ENCODE results near the gene NCK2. TPM values are rescaled to one million over a fixed set of nuclear protein-coding genes. Genes with fewer than 3 reads are reported as not detected.

NCK2 gene
- 43.1 TPM for total RNA-seq
- polyA plus RNA-seq (ENCODE audit: insufficient read depth in 1 of 8, insufficient read length in 8 of 8, low replicate concordance in 1 of 8): 10 to 100 TPM; 63.5 to 89.3 (median 80.3) TPM
- long read RNA-seq, donor 1, transcript NCK2-201 (5 exons, 2,683 nt): major isoform, 9 of 11 reads
- long read RNA-seq, donor 1, partial matches to known transcripts: 0 of 11 reads
- long read RNA-seq, donor 1, other reads (novel, unspliced or antisense): 0 of 11 reads
- long read RNA-seq, donor 2: 0 reads
- long read RNA-seq, donor 3, transcript NCK2-201 (5 exons, 2,683 nt): major isoform, 28 of 43 reads
- long read RNA-seq, donor 3, partial matches to known transcripts: 6 of 43 reads
- long read RNA-seq, donor 3, other reads (novel, unspliced or antisense): 5 of 43 reads
- long read RNA-seq, donor 4, transcript NCK2-201 (5 exons, 2,683 nt): major isoform, 7 of 63 reads
- long read RNA-seq, donor 4, partial matches to known transcripts: 52 of 63 reads
- long read RNA-seq, donor 4, other reads (novel, unspliced or antisense): 0 of 63 reads
- long read RNA-seq, donor 5, transcript NCK2-201 (5 exons, 2,683 nt): major isoform, 24 of 50 reads
- long read RNA-seq, donor 5, transcript NCK2-205 (4 exons, 1,795 nt): minor isoform, 5 of 50 reads
- long read RNA-seq, donor 5, partial matches to known transcripts: 21 of 50 reads
- long read RNA-seq, donor 5, other reads (novel, unspliced or antisense): 0 of 50 reads
- long read RNA-seq, donor 6, transcript NCK2-205 (4 exons, 1,795 nt): minor isoform, 5 of 54 reads
- long read RNA-seq, donor 6, transcript NCK2-201 (5 exons, 2,683 nt): major isoform, 30 of 54 reads
- long read RNA-seq, donor 6, partial matches to known transcripts: 19 of 54 reads
- long read RNA-seq, donor 6, other reads (novel, unspliced or antisense): 0 of 54 reads
- long read RNA-seq, donor 7, transcript NCK2-201 (5 exons, 2,683 nt): major isoform, 11 of 22 reads
- long read RNA-seq, donor 7, partial matches to known transcripts: 8 of 22 reads
- long read RNA-seq, donor 7, other reads (novel, unspliced or antisense): 0 of 22 reads
- long read RNA-seq, donor 8, partial matches to known transcripts: 7 of 10 reads
- long read RNA-seq, donor 8, other reads (novel, unspliced or antisense): 0 of 10 reads
- long read RNA-seq, donor 9, transcript NCK2-201 (5 exons, 2,683 nt): major isoform, 6 of 6 reads
- long read RNA-seq, donor 9, partial matches to known transcripts: 0 of 6 reads
- long read RNA-seq, donor 9, other reads (novel, unspliced or antisense): 0 of 6 reads
- long read RNA-seq, donor 10, transcript NCK2-201 (5 exons, 2,683 nt): major isoform, 11 of 47 reads
- long read RNA-seq, donor 10, transcript NCK2-205 (4 exons, 1,795 nt): minor isoform, 6 of 47 reads
- long read RNA-seq, donor 10, partial matches to known transcripts: 30 of 47 reads
- long read RNA-seq, donor 10, other reads (novel, unspliced or antisense): 0 of 47 reads
- long read RNA-seq, donor 11, transcript NCK2-201 (5 exons, 2,683 nt): major isoform, 14 of 74 reads
- long read RNA-seq, donor 11, partial matches to known transcripts: 58 of 74 reads
- long read RNA-seq, donor 11, other reads (novel, unspliced or antisense): 0 of 74 reads

GRCh38 chr2:105744909-105745853 is at the start of gene NCK2:
Gene NCK2 (plus strand): TSS chr2:105744912. CDS start chr2:105855064, 110,152 bp downstream.
- Histone ChIP-seq H3K4me1 (ENCODE audit: control insufficient read depth, insufficient read depth, low read length) (peaks cover 24% of the 10 kb centered on the region), H3K36me3 (ENCODE audit: control insufficient read depth, insufficient read depth, low read length) (peaks cover 14% of the 10 kb centered on the region), H3K9me3 (replicated peaks; ENCODE audit: control insufficient read depth, low read depth, low read length) (no peaks in the 10 kb centered on the region), H3K27ac (ENCODE audit: low read length) (peak within 1 kb of the TSS; percentile 80), H3K4me3 (ENCODE audit: low read length) (peak within 1 kb of the TSS; percentile 69), H3K27me3 (ENCODE audit: control insufficient read depth, insufficient read depth, low read length) (no peaks in the 10 kb centered on the region)
- WGBS (ENCODE audit: insufficient coverage): under 1% methylated on average over 113 of the region's 119 CpGs
- DNase-seq: peak; percentile 50

GRCh38 chr2:105697781-105698449 is 46.8 kb upstream of the NCK2 start:
- Histone ChIP-seq H3K4me1 (ENCODE audit: control insufficient read depth, insufficient read depth, low read length) (peaks cover 4% of the 10 kb centered on the region), H3K4me3 (ENCODE audit: low read length) (no peak overlapping the region), H3K27ac (ENCODE audit: low read length) (no peak overlapping the region), H3K27me3 (ENCODE audit: control insufficient read depth, insufficient read depth, low read length) (no peaks in the 10 kb centered on the region), H3K9me3 (replicated peaks; ENCODE audit: control insufficient read depth, low read depth, low read length) (no peaks in the 10 kb centered on the region), H3K36me3 (ENCODE audit: control insufficient read depth, insufficient read depth, low read length) (no peaks in the 10 kb centered on the region)
- DNase-seq: peak; percentile 32
- 44% methylated on average over 6 of the region's 10 CpGs for WGBS (ENCODE audit: insufficient coverage)

GRCh38 chr2:105698820-105699219 is 45.9 kb upstream of the NCK2 start:
- Histone ChIP-seq H3K27ac (ENCODE audit: low read length) (no peak overlapping the region), H3K27me3 (ENCODE audit: control insufficient read depth, insufficient read depth, low read length) (no peaks in the 10 kb centered on the region), H3K36me3 (ENCODE audit: control insufficient read depth, insufficient read depth, low read length) (no peaks in the 10 kb centered on the region), H3K9me3 (replicated peaks; ENCODE audit: control insufficient read depth, low read depth, low read length) (no peaks in the 10 kb centered on the region), H3K4me1 (ENCODE audit: control insufficient read depth, insufficient read depth, low read length) (peaks cover 4% of the 10 kb centered on the region), H3K4me3 (ENCODE audit: low read length) (no peak overlapping the region)
- WGBS (ENCODE audit: insufficient coverage): 75% methylated on average over 2 of the region's 2 CpGs
- no peak for DNase-seq

GRCh38 chr2:105701042-105701441 is 43.7 kb upstream of the NCK2 start:
- no peak overlapping the region for H3K27ac ChIP-seq (ENCODE audit: low read length)
- no peak for DNase-seq
- WGBS (ENCODE audit: insufficient coverage): no CpG with 5 or more reads among the region's 3 CpGs

GRCh38 chr2:105708697-105709096 is 36.0 kb upstream of the NCK2 start:
- Histone ChIP-seq H3K27me3 (ENCODE audit: control insufficient read depth, insufficient read depth, low read length) (peaks cover 2% of the 10 kb centered on the region), H3K9me3 (replicated peaks; ENCODE audit: control insufficient read depth, low read depth, low read length) (peaks cover 4% of the 10 kb centered on the region), H3K27ac (ENCODE audit: low read length) (no peak overlapping the region), H3K36me3 (ENCODE audit: control insufficient read depth, insufficient read depth, low read length) (no peaks in the 10 kb centered on the region), H3K4me3 (ENCODE audit: low read length) (no peak overlapping the region), H3K4me1 (ENCODE audit: control insufficient read depth, insufficient read depth, low read length) (peaks cover 4% of the 10 kb centered on the region)
- no peak for DNase-seq

More at GRCh38 chr2:105701042-105701441, 43.7 kb upstream of the NCK2 start:
- peaks cover 4% of the 10 kb centered on the region for H3K4me1 ChIP-seq (ENCODE audit: control insufficient read depth, insufficient read depth, low read length)
- no peaks in the 10 kb centered on the region for H3K36me3 ChIP-seq (ENCODE audit: control insufficient read depth, insufficient read depth, low read length)
- no peak overlapping the region for H3K4me3 ChIP-seq (ENCODE audit: low read length)
- H3K27me3 ChIP-seq (ENCODE audit: control insufficient read depth, insufficient read depth, low read length): no peaks in the 10 kb centered on the region
- H3K9me3 ChIP-seq (replicated peaks; ENCODE audit: control insufficient read depth, low read depth, low read length): peaks cover 4% of the 10 kb centered on the region

GRCh38 chr2:105711394-105711793 is 33.3 kb upstream of the NCK2 start:
- Histone ChIP-seq H3K4me3 (ENCODE audit: low read length) (no peak overlapping the region), H3K27me3 (ENCODE audit: control insufficient read depth, insufficient read depth, low read length) (peaks cover 4% of the 10 kb centered on the region), H3K36me3 (ENCODE audit: control insufficient read depth, insufficient read depth, low read length) (no peaks in the 10 kb centered on the region), H3K27ac (ENCODE audit: low read length) (no peak overlapping the region), H3K4me1 (ENCODE audit: control insufficient read depth, insufficient read depth, low read length) (peaks cover 4% of the 10 kb centered on the region), H3K9me3 (replicated peaks; ENCODE audit: control insufficient read depth, low read depth, low read length) (no peaks in the 10 kb centered on the region)
- no peak for DNase-seq

- Histone ChIP-seq H3K4me3 (ENCODE audit: low read length) (no peak overlapping the region), H3K27me3 (ENCODE audit: control insufficient read depth, insufficient read depth, low read length) (peaks cover 2% of the 10 kb centered on the region), H3K27ac (ENCODE audit: low read length) (no peak overlapping the region), H3K36me3 (ENCODE audit: control insufficient read depth, insufficient read depth, low read length) (no peaks in the 10 kb centered on the region), H3K9me3 (replicated peaks; ENCODE audit: control insufficient read depth, low read depth, low read length) (no peaks in the 10 kb centered on the region), H3K4me1 (ENCODE audit: control insufficient read depth, insufficient read depth, low read length) (peaks cover 4% of the 10 kb centered on the region)
- WGBS (ENCODE audit: insufficient coverage): 73% methylated on average over 2 of the region's 5 CpGs
- no peak for DNase-seq
These were observed 32.4 kb upstream of the NCK2 start for GRCh38 chr2:105712166-105712915.

- H3K27ac ChIP-seq (ENCODE audit: low read length): no peak overlapping the region
- peaks cover 2% of the 10 kb centered on the region for H3K27me3 ChIP-seq (ENCODE audit: control insufficient read depth, insufficient read depth, low read length)
- H3K9me3 ChIP-seq (replicated peaks; ENCODE audit: control insufficient read depth, low read depth, low read length): no peaks in the 10 kb centered on the region
- 82% methylated on average over 3 of the region's 6 CpGs for WGBS (ENCODE audit: insufficient coverage)
- no peak overlapping the region for H3K4me3 ChIP-seq (ENCODE audit: low read length)
- peak; percentile 58 for DNase-seq
- peaks cover 4% of the 10 kb centered on the region for H3K4me1 ChIP-seq (ENCODE audit: control insufficient read depth, insufficient read depth, low read length)
- no peaks in the 10 kb centered on the region for H3K36me3 ChIP-seq (ENCODE audit: control insufficient read depth, insufficient read depth, low read length)
These were observed 31.6 kb upstream of the NCK2 start for GRCh38 chr2:105712981-105713596.

Measured in muscle of leg (tissue), 16 donors.